ENCODE results near the gene UHMK1. TPM values are rescaled to one million over a fixed set of nuclear protein-coding genes. Genes with fewer than 3 reads are reported as not detected.

UHMK1 gene
- total RNA-seq, 1 donor from 2014 or later, result 83.6 TPM

GRCh38 chr1:162530307-162530987 is 32.8 kb downstream of the UHMK1 start:
- DNase-seq (ENCODE audit: low read depth), result no peak

DNA sequence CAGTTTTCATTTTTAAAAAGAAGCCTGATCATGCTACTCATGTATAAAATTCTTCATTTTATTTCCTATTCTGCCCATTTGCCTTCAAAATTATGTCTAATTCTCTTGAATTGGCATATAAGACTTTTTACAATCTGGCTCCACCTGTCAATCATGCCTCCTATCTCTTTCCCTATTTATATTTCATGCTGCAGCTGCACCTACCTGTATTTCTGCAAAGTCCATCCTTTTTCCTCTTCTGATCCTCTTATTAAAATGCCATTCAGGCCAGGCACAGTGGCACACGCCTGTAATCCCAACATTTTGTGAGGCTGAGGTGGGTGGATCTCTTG is 33.3 kb downstream of the UHMK1 start:
- no peak for DNase-seq (ENCODE audit: low read depth)

- no peak for DNase-seq (ENCODE audit: low read depth)
Measured at GRCh38 chr1:162535501-162535900, 37.9 kb downstream of the UHMK1 start.

- peak; percentile 7 for DNase-seq (ENCODE audit: low read depth)
Measured at GRCh38 chr1:162536511-162536910, 38.9 kb downstream of the UHMK1 start.

- DNase-seq (ENCODE audit: low read depth), result no peak
Measured at GRCh38 chr1:162537216-162537615, 39.6 kb downstream of the UHMK1 start.

DNA sequence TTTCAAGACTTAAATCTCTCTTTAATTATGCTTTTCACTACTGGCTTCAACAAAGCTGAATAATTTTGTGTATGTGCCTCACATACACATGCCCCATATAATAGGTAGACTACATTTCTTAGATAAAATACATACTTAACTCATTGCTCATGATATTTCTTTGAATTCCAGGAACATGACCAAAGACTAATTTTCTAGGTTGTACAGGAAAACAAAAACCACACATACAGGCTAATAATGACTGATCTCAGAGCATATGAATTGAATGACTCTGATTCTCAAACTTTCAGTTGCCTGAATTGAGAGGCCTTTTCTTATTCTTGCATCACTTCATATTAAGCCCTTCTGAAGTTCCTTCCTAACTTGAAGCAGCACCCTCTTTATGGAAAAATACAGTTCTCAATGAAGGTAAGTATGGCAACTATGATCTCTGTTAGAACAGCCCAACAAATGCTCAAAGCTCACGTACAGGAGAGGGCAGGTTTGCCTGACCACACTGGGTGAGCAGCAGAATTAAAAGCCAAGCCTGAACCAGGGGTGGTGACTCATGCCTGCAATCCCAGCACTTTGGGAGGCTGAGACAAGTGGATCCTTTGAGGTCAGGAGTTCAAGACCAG is 41.3 kb downstream of the UHMK1 start:
- DNase-seq (ENCODE audit: low read depth), result peak; percentile 74

DNA sequence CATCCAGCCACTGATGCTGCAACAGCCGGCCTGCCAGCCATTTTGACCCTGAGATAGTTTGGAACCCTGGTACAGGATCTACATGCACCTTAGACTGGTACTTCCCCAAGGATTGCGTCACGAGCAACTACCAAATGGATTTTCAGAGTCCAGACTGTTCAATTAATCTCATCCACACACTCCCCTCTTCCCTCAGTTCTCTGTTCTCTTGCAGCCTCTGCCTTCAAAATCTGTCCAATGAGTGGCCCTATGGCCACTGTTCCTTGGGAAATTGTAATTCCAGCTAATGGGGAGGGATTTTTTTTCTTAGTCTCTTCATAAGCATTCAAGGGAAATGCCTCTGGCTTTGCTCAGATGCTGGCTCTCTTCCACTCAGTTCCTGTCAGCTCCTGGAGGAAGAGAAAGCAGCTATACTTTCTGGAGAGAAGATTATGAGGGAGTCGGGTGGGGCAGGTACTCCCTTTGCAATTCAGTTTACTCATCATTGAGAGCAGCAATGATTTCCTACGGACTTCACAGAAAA is 44.1 kb downstream of the UHMK1 start:
- DNase-seq (ENCODE audit: low read depth), result peak; percentile 84

GRCh38 chr1:162543228-162543627 is 45.6 kb downstream of the UHMK1 start:
- DNase-seq (ENCODE audit: low read depth), result no peak

GRCh38 chr1:162548170-162548569 is 50.6 kb downstream of the UHMK1 start:
- DNase-seq (ENCODE audit: low read depth), result no peak

DNA sequence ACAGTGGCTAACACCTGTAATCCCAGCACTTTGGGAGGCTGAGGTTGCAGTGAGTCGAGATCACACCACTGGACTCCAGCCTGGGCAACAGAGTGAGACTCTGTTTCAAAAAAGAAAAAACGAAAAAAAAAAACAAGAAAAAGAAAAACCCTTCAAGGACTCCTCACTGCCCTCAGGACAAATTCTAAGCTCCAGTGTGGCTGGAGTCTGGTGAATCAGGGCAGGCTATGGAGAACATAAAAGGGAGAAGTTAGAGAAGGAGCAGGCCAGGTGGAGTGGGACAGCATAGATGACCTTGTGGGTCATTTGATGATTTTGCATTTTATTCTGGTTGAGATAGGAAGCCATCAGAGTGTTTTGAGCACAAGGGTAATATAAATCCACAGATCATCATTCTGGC is 51.4 kb downstream of the UHMK1 start:
- DNase-seq (ENCODE audit: low read depth), result no peak

DNA sequence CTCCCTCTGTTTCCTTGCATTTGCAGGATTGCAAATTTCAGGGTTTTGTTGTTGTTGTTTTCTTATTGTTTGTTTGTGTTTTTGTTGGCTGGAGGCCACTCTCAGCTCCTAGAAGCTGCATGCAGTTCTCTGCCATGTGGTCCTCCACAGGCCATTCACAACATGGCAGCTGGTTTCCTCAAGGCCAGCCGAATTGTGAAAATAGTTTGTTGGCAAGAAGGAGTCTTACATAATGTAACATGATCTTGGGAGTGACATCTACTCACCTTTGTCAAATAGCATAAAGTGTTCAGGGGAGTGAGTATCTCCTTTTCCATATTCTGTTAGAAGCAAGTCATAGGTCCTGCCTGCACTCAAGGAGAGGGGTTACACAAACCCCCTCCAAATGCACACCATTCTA is 53.3 kb downstream of the UHMK1 start:
- no peak for DNase-seq (ENCODE audit: low read depth)

- no peak for DNase-seq (ENCODE audit: low read depth)
Measured at GRCh38 chr1:162551969-162552683, 54.5 kb downstream of the UHMK1 start.

DNA sequence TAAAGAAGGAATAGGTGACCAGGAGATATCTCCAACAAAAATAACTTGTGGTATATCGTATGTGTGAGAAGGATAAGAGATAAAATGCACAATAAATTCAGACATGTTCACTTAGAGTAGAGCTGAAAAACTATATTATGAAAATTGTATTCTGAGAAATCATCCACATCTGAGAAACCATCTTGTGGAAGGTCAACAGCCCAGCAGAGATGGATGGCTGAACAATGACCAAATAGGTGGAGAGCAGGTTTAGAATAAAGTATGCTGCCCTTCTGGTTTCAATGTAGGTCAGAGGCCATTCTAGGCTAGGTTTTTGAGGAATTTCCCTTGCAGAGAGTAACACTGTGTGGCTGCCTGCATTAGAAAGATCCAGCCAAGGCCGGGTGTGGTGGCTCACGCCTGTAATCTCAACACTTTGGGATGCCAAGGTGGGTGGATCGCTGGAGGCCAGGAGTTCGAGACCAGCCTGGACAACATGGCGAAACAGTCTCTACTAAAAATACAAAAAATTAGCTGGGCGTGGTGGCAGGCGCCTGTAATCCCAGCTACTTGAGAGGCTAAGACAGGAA is 55.1 kb downstream of the UHMK1 start:
- DNase-seq (ENCODE audit: low read depth), result no peak

GRCh38 chr1:162554258-162554657 is 56.6 kb downstream of the UHMK1 start:
- DNase-seq (ENCODE audit: low read depth), result no peak

DNA sequence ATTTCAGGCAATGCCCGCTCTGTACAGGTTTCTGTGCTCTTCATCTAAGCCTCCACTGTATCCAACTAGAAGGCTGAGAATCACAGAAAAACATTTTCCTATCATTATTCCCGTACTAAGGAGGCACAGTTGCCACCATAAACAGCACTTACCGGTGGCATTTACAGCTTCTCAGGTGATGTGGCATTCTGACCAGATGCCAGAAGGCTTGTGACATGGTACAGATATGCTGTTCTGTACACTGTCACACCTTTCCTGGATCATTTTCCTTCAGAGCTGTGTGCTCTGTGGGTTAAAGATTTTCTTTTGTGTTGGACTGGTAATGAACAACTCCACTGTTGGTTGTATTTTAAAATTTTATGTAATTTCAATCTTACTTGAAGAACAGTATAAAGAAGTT is 59.9 kb downstream of the UHMK1 start:
- DNase-seq (ENCODE audit: low read depth), result no peak

DNA sequence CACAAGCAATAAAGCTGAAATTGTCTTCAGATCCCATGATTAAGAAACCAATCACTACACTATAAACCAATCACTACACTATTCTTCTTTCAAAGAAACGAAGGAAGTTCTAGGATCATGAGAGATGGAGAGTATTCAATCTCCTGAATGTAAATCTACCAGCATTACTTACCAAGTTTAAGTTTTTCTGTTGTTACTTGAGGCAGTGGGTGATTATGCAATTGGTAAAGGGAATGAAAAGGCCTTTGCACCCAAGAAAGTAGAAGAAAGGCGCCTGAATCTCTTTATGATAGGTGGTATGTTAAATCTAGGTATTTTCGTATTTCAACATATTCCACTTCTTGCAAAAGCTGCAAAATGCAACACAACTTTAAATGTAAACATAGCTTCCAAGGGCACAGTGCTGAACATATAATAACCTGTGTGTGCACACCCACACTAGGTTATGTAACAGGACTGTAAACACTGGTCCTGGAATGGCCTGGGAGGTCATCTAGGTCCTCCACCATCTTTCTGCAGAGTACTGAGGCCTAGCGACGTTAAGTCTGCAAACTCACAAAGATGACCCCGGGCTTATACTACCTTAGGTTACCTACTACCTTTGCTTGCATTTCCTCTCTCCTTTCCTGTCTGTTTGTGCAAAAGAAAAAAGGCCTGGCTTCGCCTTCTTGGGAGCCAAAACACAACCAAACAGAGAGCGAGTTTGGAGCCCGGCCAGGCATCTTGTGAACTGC is 62.9 kb downstream of the UHMK1 start:
- DNase-seq (ENCODE audit: low read depth), result no peak

- peak; percentile 84 for DNase-seq (ENCODE audit: low read depth)
Measured at GRCh38 chr1:162561037-162561615, 63.5 kb downstream of the UHMK1 start.

- DNase-seq (ENCODE audit: low read depth), result no peak
Measured at GRCh38 chr1:162561616-162562469, 64.2 kb downstream of the UHMK1 start, which contains the start of gene UAP1. Gene UAP1, plus strand, starts transcription at chr1:162561722. Its CDS starts 4,347 bp downstream, at chr1:162566069.

GRCh38 chr1:162562470-162562828 is 64.8 kb downstream of the UHMK1 start:
- DNase-seq (ENCODE audit: low read depth), result peak; percentile 32

DNA sequence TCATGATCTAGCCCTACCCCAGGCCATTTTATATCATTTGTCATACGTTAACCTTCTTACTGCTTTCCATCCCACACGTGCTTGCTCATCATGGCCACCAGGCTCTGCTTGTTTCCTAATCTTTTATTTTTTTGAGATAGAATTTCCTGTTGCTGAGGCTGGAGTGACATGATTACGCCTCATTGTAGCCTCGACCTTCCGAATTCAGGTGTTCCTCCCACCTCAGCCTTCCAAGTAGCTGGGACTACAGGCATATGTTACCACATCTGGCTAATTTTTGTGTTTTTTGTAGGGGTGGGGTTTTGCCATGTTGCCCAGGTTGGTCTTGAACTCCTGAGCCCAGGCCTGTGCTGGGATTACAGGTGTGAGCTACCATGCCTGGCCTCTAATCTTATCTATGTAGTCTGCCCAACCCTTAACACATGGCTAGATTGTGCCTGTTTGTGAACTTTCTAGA is 67.2 kb downstream of the UHMK1 start:
- DNase-seq (ENCODE audit: low read depth), result no peak

All from renal cortical epithelial cell (primary cell).